T-helper 1 cell treated with Interleukin-12 subunit alpha and Interleukin-12 subunit beta and Interleukin-4 antibody, amounts not matched to agents 30 μg/mL and 1 μg/mL, for 36 hours (primary cell): Measurements from ENCODE around the gene CLIC5.

Experiments
- H3K27ac Mint-ChIP-seq: one replicate; pipeline ENCODE4 v1.8.0; 2021; ENCODE audit warnings: mild to moderate bottlenecking, mixed read lengths
- H3K27me3 Mint-ChIP-seq: one replicate; pipeline ENCODE4 v1.8.0; 2021; ENCODE audit warnings: low read depth, mixed read lengths
- H3K36me3 Mint-ChIP-seq: one replicate; pipeline ENCODE4 v1.8.0; 2021; ENCODE audit warnings: low read depth, mixed read lengths
- H3K4me1 Mint-ChIP-seq: one replicate; pipeline ENCODE4 v1.8.0; 2021; ENCODE audit warnings: low read depth, mixed read lengths
- H3K4me3 Mint-ChIP-seq: one replicate; pipeline ENCODE4 v1.8.0; 2021; ENCODE audit warnings: mild to moderate bottlenecking, moderate library complexity, mixed read lengths
- H3K9me3 Mint-ChIP-seq: one replicate; pipeline ENCODE4 v1.8.0; 2021; ENCODE audit warnings: mixed read lengths

Gene CLIC5

GRCh38 chr6:46022106-46022948 is 6.7 kb upstream of the CLIC5 start:
- Mint-ChIP-seq H3K4me3 (no peak overlapping the region), H3K36me3 (no peaks in the 10 kb centered on the region), H3K4me1 (no peaks in the 10 kb centered on the region), H3K9me3 (no peaks in the 10 kb centered on the region), H3K27me3 (peaks cover 50% of the 10 kb centered on the region), H3K27ac (no peak overlapping the region)

DNA sequence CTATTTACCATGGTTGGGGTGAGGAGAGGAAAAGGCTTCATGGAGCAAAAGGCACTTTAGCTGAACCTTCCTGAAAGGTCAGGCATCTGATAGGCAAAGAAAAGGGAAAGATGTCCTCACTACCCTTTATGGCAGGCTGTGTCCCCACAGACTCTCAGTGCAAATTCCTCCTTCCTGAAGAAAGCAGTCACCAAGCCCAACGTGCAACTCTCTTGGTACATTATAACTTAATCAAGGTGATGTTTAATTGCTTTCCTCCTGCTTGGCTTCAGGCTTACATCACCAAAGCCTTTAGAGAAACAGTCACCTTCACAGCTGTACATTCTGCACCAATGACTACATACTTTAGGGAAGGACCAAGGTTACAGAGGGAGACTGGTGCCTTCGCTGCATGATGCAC is 2.1 kb upstream of the CLIC5 start:
- peaks cover 49% of the 10 kb centered on the region for H3K27me3 Mint-ChIP-seq

GRCh38 chr6:46016063-46016608 is 476 bp upstream of the CLIC5 start:
- Mint-ChIP-seq H3K36me3 (peaks cover 6% of the 10 kb centered on the region), H3K4me1 (peaks cover 42% of the 10 kb centered on the region), H3K27me3 (peaks cover 45% of the 10 kb centered on the region), H3K27ac (no peak overlapping the region), H3K4me3 (peak overlapping the region; percentile 78), H3K9me3 (no peaks in the 10 kb centered on the region)

More for the DNA sequence above, 2.1 kb upstream of the CLIC5 start:
- Mint-ChIP-seq H3K9me3 (no peaks in the 10 kb centered on the region), H3K27ac (no peak overlapping the region), H3K36me3 (peaks cover 4% of the 10 kb centered on the region), H3K4me3 (no peak overlapping the region), H3K4me1 (peaks cover 26% of the 10 kb centered on the region)

DNA sequence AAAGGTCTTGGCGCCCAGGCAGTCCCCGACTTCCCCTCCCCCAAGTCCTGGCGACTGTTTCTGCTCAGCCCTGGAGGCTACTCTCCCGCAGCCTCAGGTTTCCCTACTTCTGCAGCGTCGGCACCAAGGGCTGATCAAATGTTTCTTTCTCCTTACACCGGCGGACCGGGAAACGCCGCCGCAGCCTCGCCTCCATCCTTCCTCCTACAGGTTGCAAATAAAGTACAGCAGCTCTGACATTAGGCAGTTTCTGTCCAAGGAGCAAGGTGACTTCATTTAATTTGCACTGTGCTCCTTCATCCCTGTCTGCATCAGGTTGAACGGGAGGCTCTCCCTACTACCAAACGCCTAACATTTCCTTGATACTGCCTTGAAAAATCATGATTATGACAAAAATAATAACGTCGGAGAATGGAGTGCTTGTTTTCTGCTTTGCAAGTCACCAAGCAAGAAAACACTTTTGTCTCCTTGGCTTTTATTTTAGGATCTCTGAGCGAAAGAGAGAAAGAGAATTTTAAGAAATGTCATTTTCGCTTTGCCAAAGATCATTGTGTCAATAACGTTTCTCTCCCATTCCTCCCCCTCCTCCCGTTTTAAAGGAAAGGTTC is 1.0 kb downstream of the CLIC5 start:
- peak overlapping the region; percentile 70 for H3K27ac Mint-ChIP-seq

DNA sequence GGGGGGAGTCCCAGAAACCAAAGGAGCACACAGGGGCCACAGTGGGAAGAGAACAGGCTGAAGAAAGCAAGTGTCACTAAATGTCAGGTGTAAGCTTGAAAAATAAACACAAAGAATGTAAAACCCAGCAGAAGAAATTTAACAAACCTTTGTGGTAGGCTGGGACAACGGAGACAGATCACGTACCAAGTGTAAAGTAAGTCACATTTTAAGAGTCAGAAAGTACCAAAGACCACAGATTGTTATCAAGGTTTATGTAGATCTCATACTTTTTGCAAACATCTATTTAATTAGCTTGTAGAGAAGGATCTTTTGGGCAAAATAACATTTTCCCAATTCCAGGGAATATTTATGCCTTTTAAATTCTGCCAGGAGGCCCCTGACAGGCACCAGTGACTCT is 1.6 kb downstream of the CLIC5 start:
- H3K36me3 Mint-ChIP-seq: peaks cover 6% of the 10 kb centered on the region
- H3K27me3 Mint-ChIP-seq: peaks cover 37% of the 10 kb centered on the region
- peak overlapping the region; percentile 81 for H3K4me3 Mint-ChIP-seq
- H3K27ac Mint-ChIP-seq: peak overlapping the region; percentile 2
- no peaks in the 10 kb centered on the region for H3K9me3 Mint-ChIP-seq
- H3K4me1 Mint-ChIP-seq: peaks cover 57% of the 10 kb centered on the region

More for the DNA sequence above, 1.0 kb downstream of the CLIC5 start:
- Mint-ChIP-seq H3K27me3 (peaks cover 37% of the 10 kb centered on the region), H3K4me1 (peaks cover 54% of the 10 kb centered on the region), H3K36me3 (peaks cover 6% of the 10 kb centered on the region), H3K4me3 (peak overlapping the region; percentile 81), H3K9me3 (no peaks in the 10 kb centered on the region)

DNA sequence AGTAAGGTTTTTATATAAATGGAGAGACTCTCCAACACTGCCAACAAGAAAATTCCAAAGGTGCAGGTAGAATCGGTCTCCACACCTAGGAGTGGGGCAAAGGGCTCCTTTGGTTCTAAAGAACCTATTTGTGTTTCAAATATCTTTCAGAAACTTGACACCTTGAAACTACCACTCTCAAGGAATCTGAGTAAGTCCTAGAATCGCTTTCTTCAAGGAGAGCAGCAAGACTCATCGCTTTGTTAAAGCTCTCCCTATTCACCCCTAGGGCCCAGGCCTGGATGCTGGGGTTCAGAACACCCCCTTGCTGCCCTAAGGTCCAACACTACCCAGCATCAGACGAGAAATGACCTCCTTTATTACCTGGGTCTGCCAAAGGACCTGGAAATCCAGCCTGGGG is 2.0 kb downstream of the CLIC5 start:
- H3K4me1 Mint-ChIP-seq: peaks cover 57% of the 10 kb centered on the region
- peak overlapping the region; percentile 81 for H3K4me3 Mint-ChIP-seq
- no peak overlapping the region for H3K27ac Mint-ChIP-seq
- H3K36me3 Mint-ChIP-seq: peaks cover 6% of the 10 kb centered on the region
- H3K27me3 Mint-ChIP-seq: peaks cover 33% of the 10 kb centered on the region
- no peaks in the 10 kb centered on the region for H3K9me3 Mint-ChIP-seq

DNA sequence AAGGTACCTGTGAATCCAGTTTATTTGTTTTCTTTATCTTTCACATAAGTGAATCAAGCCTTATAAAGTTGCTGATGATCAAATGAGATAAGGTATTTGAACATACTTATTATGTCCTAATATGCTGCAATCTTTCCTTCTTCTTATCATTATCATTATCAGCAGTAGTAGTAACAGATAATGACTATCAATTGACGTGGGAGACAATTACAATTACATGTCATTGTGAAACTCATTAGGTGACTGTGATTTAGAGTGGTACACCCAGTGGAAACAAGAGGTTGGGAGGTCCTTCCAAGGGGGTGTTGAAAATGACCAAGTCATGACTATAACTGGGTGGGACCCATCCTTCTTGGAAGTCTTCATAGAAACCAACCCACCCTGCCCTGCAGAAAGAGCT is 2.8 kb downstream of the CLIC5 start:
- Mint-ChIP-seq H3K4me3 (no peak overlapping the region), H3K36me3 (peaks cover 6% of the 10 kb centered on the region), H3K4me1 (peaks cover 60% of the 10 kb centered on the region), H3K27me3 (peaks cover 30% of the 10 kb centered on the region), H3K9me3 (no peaks in the 10 kb centered on the region), H3K27ac (peak overlapping the region; percentile 46)

DNA sequence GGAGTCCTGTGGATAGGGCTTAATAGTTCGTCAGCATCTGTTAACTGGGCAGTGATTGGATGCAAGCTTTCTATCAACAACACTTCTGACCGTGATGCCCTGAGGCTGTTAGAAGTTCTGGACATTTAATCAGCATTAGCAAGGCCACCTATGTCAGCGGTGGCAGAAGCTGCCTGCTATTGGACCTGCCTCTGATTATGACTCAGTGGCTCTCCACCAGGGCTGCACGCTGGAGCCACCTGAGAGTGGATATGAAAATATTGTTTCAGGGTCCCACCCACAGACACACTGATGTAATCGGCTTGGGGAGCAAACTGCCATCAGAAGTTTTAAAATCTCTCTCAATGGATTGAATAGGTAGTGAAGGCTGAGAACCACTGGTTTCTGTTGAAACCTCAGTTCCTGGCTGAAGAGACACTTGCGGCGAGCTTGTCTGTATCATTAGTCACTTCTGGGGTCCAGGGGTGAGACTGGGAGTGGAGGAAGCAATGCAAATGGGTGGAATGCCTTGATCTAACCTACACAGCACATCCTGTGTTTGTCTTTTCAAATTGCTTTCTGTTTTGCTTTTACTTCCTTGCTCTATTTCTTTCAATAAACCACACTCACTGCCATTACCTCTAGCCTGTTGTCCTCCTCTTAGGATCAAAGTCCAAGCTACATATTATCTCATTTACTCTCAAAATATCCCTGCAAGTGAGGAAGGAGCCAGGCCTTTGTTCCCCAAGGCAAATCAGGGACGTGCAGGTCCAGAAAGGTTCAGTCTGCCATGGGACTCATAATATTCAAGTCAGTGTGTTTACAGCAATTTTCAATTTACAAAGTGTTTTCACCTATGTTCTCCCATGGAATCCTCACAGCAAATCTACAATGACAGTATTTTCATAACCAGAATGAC is 4.2 kb downstream of the CLIC5 start:
- Mint-ChIP-seq H3K36me3 (peaks cover 3% of the 10 kb centered on the region), H3K4me3 (peak overlapping the region; percentile 65), H3K27ac (peak overlapping the region; percentile 86), H3K9me3 (no peaks in the 10 kb centered on the region), H3K4me1 (peaks cover 58% of the 10 kb centered on the region), H3K27me3 (peaks cover 24% of the 10 kb centered on the region)

DNA sequence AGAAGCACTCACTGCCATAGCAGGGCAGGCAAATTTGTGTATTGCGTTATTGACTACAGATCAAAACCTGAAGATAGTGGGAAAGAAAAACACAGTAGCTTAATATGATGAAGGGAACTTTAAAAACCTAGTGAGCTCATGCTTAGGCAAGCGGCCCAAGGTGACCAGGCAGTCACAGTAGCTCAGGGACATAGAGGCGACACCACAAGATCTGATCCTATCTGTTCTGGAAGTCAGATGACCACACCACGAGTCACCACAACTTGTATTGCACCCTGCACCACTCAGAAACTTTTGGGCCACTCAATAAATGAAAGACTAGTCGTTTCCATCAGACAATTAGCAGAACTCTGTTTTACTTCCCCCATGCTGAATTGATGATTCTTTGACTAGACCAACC is 4.9 kb downstream of the CLIC5 start:
- H3K9me3 Mint-ChIP-seq: no peaks in the 10 kb centered on the region
- H3K4me3 Mint-ChIP-seq: peak overlapping the region; percentile 65
- peaks cover 3% of the 10 kb centered on the region for H3K36me3 Mint-ChIP-seq
- H3K27ac Mint-ChIP-seq: peak overlapping the region; percentile 86
- H3K27me3 Mint-ChIP-seq: peaks cover 18% of the 10 kb centered on the region
- peaks cover 56% of the 10 kb centered on the region for H3K4me1 Mint-ChIP-seq

DNA sequence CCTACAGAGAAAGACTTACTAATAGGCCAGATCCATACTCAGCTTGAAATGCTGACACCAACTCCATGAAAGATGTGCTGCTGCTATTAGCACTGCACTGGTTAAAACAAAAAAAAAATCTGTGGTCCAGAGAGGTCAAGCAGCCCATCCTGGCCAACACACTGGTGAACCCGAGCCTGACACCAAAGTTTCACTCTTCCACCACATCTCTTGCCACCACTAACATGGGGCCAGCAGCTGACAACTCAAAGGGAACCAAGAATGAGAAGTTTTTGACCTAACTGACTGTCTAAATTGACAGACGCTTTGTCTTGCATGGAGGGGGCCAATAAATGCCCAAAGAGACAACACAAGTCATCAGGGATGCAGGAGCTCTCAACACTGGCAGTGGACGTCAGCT is 5.4 kb downstream of the CLIC5 start:
- Mint-ChIP-seq H3K4me3 (no peak overlapping the region), H3K36me3 (peaks cover 3% of the 10 kb centered on the region), H3K27ac (peak overlapping the region; percentile 3), H3K4me1 (peaks cover 56% of the 10 kb centered on the region), H3K27me3 (peaks cover 18% of the 10 kb centered on the region), H3K9me3 (no peaks in the 10 kb centered on the region)

- Mint-ChIP-seq H3K27ac (no peak overlapping the region), H3K9me3 (no peaks in the 10 kb centered on the region), H3K4me3 (no peak overlapping the region), H3K4me1 (no peaks in the 10 kb centered on the region), H3K36me3 (no peaks in the 10 kb centered on the region), H3K27me3 (peaks cover 3% of the 10 kb centered on the region)
These were observed 13.4 kb downstream of the CLIC5 start for GRCh38 chr6:46002264-46002663.

- H3K27ac Mint-ChIP-seq: no peak overlapping the region
These were observed 14.8 kb downstream of the CLIC5 start for GRCh38 chr6:46000905-46001304.

DNA sequence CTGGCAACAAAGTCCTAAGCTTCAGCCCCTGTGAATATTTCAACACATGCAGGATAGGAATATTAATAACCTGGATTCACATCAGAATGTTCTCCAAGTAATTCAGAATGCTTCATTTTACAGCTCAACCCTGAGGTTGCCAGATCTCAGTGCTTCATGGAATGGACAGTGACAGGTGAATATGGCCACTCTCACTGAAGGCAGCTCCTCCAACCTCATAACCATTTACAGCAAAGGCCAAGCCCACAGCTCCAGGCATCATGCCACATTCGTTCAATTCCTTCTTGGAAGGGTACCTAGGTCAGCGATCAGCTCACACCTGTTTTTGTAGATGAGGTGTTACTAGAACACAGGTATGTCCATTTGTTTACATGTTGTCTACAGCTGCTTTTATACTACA is 17.1 kb downstream of the CLIC5 start:
- Mint-ChIP-seq H3K9me3 (no peaks in the 10 kb centered on the region), H3K4me3 (no peak overlapping the region), H3K4me1 (no peaks in the 10 kb centered on the region), H3K36me3 (no peaks in the 10 kb centered on the region), H3K27me3 (peaks cover 3% of the 10 kb centered on the region), H3K27ac (no peak overlapping the region)

More at GRCh38 chr6:46000905-46001304, 14.8 kb downstream of the CLIC5 start:
- Mint-ChIP-seq H3K9me3 (no peaks in the 10 kb centered on the region), H3K4me1 (no peaks in the 10 kb centered on the region), H3K36me3 (no peaks in the 10 kb centered on the region), H3K4me3 (no peak overlapping the region), H3K27me3 (peaks cover 3% of the 10 kb centered on the region)

DNA sequence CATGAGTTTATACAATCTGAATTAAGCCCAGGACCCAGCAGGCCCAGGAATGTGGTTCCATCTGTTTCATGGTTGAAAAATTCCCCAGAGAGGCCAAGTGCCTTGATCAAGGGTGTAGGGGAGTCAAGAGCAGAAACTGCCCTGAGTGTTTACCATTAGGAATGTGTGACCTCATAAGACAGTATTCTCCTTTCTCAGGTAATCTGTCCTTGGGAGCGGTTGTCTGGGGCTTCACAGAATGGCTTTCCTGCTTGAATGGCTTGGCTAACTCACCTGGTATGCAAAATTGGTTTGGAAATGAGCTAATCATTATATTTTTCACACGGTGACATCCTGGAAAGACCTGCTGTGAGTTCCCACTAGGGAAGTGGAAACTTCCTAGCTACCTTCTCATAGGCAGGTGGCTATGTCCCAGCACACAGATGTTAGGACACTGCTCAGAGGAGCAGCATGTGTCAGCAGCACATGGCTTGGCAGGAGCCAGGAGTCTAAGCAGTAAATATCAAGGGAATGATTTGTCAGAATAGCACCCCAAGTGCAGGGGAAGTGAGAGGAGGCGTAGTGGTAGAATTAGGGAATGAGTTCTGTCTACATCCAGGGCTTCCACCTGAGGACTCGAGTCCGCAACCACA is 17.7 kb downstream of the CLIC5 start:
- Mint-ChIP-seq H3K9me3 (no peaks in the 10 kb centered on the region), H3K4me3 (no peak overlapping the region), H3K27me3 (no peaks in the 10 kb centered on the region), H3K27ac (no peak overlapping the region), H3K4me1 (no peaks in the 10 kb centered on the region), H3K36me3 (no peaks in the 10 kb centered on the region)
